Urothelium cell line (cell line): ENCODE measurements around the gene NBPF11.
"Not testable (repeated sequence)": the region's sequence is repeated elsewhere in the genome, so short reads cannot be mapped to it uniquely, and the experiment has no call there.

ENCODE experiments used
- DNase-seq: peaks from one replicate; pipeline ENCODE4 v3.0.0; 2011; ENCODE audit warnings: low spot score, mixed read lengths
- FAIRE-seq: peaks from 2 replicates; lab custom pipeline; 2011; peaks lifted over from hg19 to GRCh38; lab: Jason Lieb, UNC

The NBPF11 gene

GRCh38 chr1:148151371-148151819 lies 686 bp downstream of the NBPF11 start:
- not testable (repeated sequence) for DNase-seq, FAIRE-seq

- FAIRE-seq, DNase-seq: not testable (repeated sequence)
These were observed 1.1 kb downstream of the NBPF11 start for GRCh38 chr1:148150945-148151344.

- FAIRE-seq = not testable (repeated sequence)
These were observed 2.1 kb downstream of the NBPF11 start for GRCh38 chr1:148150014-148150413.

GRCh38 chr1:148149050-148149815 lies 2.8 kb downstream of the NBPF11 start:
- not testable (repeated sequence) for DNase-seq

More at GRCh38 chr1:148150014-148150413, 2.1 kb downstream of the NBPF11 start:
- not testable (repeated sequence) for DNase-seq

GRCh38 chr1:148147052-148147838 lies 4.8 kb downstream of the NBPF11 start:
- DNase-seq, FAIRE-seq: not testable (repeated sequence)

More at GRCh38 chr1:148149050-148149815, 2.8 kb downstream of the NBPF11 start:
- FAIRE-seq = not testable (repeated sequence)

GRCh38 chr1:148146191-148146997 lies 5.7 kb downstream of the NBPF11 start:
- DNase-seq, FAIRE-seq: not testable (repeated sequence)

- not testable (repeated sequence) for DNase-seq, FAIRE-seq
These were observed 8.9 kb downstream of the NBPF11 start for GRCh38 chr1:148143223-148143622.

- DNase-seq, FAIRE-seq: not testable (repeated sequence)
These were observed 10.1 kb downstream of the NBPF11 start for GRCh38 chr1:148141936-148142335.

GRCh38 chr1:148138606-148139005 lies 13.5 kb downstream of the NBPF11 start:
- not testable (repeated sequence) for FAIRE-seq, DNase-seq

- FAIRE-seq, DNase-seq: not testable (repeated sequence)
These were observed 29.7 kb downstream of the NBPF11 start for GRCh38 chr1:148122341-148122740.

- not testable (repeated sequence) for DNase-seq, FAIRE-seq
These were observed 31.7 kb downstream of the NBPF11 start for GRCh38 chr1:148120395-148120794.

GRCh38 chr1:148095732-148096131 lies 56.3 kb downstream of the NBPF11 start:
- not testable (repeated sequence) for DNase-seq, FAIRE-seq

- not testable (repeated sequence) for DNase-seq, FAIRE-seq
These were observed 65.9 kb downstream of the NBPF11 start for GRCh38 chr1:148086196-148086595.

- FAIRE-seq, DNase-seq: not testable (repeated sequence)
These were observed 70.9 kb downstream of the NBPF11 start for GRCh38 chr1:148081205-148081604.

GRCh38 chr1:148078632-148079519 lies 73.2 kb downstream of the NBPF11 start:
- DNase-seq, FAIRE-seq: not testable (repeated sequence)

- DNase-seq, FAIRE-seq: not testable (repeated sequence)
These were observed 74.0 kb downstream of the NBPF11 start for GRCh38 chr1:148078090-148078489.

GRCh38 chr1:148077458-148077857 lies 74.6 kb downstream of the NBPF11 start:
- DNase-seq, FAIRE-seq: not testable (repeated sequence)

- FAIRE-seq, DNase-seq: not testable (repeated sequence)
These were observed 78.7 kb downstream of the NBPF11 start for GRCh38 chr1:148073392-148073791.

- FAIRE-seq, DNase-seq: not testable (repeated sequence)
These were observed 83.5 kb downstream of the NBPF11 start for GRCh38 chr1:148068606-148069005.
